HG02759 (cell line): ENCODE results near the gene GRAMD4.

ENCODE experiments used
- ATAC-seq: cut with Tn5 transposase; IDR thresholded peaks from one replicate; pipeline ENCODE4 v1.9.1; 2021; ENCODE audit warnings: mild to moderate bottlenecking, moderate library complexity; ENCODE audit not compliant: unreplicated experiment

GRAMD4 gene

GRCh38 chr22:46653596-46653995 lies 33.4 kb downstream of the GRAMD4 start:
- no peak for ATAC-seq

GRCh38 chr22:46654426-46654825 lies 34.2 kb downstream of the GRAMD4 start:
- ATAC-seq: no peak

DNA sequence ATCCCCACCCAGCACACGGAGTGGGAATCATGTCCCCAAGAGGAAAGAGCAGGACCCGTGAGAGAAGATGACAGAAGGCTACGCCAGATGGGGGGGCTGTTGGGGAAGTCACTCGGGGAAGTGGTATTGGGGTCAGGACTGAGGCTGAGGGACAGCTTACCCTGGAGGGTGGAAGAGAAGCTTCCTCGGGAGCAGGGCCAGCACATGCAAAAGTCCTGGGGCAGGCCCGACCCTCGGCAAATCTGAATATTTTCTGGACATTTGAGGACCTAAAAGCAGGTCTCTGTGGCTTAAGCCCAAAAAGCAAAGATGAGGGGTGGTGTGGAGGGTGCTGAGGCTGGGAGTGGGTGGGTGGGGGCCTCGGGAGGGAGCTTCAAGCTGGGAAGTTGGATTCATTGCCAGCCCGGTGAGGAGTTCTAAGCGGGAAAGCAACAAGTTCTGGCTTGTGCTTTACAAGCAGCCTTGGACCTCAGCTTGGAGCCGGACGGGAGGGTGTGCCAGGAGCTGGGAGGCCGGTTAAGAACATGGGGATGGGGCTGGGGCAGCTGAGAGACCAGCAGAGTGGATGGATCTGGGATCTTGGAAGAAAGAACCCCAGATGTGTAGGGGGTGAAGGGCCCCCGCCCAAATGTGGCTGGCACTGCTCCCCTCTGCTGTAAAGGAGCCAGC lies 34.9 kb downstream of the GRAMD4 start:
- no peak for ATAC-seq

DNA sequence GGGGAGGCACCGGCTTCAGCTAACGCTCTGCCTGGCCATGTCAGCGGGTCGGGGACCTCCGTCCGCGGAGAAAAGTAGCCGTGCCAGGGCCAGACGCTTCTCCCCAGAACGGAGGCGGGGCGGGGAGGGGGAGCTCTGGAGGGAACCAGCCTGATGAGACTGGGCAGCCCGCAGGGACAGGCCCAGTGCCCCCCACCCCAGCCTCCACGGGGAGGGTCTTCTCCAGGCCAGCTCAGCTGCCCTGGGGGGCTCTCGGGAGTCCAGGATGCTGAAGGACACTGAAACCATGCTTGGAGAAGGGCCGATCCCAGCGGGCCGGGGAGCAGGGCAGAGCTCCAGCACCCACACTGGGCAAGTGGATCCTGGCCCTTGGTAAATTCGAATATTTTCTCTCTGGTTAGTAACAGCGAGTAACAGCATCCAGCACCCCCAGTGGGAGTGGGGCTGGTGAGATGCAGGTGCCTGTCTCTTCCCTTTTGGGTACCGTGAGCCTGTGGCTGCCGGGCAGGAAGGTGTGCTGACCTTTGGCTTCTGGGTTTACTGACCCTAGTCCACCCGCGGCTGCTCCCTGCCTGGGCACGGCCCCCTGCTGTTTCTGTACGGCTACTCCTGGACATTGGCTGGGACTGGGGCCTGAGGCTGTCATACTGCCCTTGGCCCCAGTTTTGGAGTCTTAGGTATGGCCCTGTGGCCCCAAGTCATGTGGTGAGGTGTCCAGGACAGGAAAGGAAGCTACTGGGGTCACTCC lies 35.8 kb downstream of the GRAMD4 start:
- ATAC-seq: no peak

- ATAC-seq: no peak
Measured at GRCh38 chr22:46656856-46657654, 36.9 kb downstream of the GRAMD4 start.

DNA sequence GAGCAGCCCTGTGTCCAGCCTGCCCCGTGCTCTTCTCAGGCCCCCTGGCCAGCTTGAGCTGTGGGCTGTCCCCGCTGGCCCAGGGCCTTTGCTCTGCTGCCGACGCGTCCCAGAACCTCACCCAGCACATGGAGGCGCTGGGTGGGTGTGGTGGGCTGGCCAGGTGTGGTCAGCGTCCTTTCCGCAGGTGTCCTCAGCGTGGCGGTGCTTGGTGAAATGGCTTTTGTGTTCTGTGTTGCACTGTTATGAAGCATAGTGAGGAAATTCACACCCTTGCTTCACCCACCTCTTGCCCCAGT lies 37.4 kb downstream of the GRAMD4 start:
- no peak for ATAC-seq

- no peak for ATAC-seq
Measured at GRCh38 chr22:46657996-46658947, 38.1 kb downstream of the GRAMD4 start.

DNA sequence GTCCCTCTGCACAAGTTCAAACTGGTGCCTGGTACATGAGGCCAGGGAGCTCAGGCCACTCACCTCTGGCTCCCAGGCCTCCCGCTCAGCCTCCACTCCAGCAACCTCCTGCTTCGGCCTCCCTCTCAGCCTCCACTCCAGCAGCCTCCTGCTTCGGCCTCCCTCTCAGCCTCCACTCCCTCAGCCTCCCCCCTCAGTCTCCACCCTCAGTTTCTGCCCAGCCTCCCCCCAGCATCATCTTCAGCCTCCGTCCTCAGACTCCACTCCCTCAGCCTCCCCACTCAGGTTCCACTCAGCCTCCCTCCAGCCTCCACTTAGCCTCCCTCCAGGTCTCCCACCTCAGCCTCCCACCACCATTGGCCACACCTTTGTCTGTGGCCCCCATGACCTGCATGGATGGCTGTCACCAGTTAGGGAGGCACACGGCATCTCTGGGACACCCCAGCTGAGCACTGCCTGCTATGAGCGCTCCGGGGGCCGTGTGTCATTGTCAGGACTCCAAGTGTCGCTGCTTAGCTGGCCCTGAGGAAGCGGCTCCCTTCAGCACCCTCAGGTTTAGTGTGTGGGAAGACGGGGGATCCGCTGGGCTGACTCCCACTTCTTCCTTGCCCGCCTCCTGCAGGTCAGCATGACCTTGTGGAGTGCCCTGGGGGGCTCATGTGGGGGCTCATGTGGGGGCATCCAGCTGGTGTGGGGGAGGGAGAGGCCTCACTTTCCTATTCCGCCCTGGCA lies 39.0 kb downstream of the GRAMD4 start:
- ATAC-seq: no peak

DNA sequence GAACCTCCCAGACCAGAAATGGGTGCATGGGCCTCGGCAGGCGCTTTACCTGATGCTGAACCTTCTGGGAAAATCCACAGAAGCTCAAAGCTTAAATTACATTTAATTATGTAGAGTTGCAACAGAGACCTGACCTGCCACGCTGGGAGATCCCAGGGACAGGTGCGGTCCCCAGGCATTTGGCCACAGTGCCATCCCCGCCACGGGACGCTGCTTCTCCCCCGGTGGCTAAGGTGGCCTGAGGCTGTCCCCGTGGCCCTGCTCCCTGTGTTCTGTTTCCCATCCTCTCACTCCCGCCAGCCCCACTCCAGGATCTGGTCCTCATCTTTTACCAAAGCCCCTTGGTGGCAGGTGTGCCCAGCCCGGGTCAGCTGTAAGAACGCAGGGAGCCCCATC lies 39.6 kb downstream of the GRAMD4 start:
- no peak for ATAC-seq

DNA sequence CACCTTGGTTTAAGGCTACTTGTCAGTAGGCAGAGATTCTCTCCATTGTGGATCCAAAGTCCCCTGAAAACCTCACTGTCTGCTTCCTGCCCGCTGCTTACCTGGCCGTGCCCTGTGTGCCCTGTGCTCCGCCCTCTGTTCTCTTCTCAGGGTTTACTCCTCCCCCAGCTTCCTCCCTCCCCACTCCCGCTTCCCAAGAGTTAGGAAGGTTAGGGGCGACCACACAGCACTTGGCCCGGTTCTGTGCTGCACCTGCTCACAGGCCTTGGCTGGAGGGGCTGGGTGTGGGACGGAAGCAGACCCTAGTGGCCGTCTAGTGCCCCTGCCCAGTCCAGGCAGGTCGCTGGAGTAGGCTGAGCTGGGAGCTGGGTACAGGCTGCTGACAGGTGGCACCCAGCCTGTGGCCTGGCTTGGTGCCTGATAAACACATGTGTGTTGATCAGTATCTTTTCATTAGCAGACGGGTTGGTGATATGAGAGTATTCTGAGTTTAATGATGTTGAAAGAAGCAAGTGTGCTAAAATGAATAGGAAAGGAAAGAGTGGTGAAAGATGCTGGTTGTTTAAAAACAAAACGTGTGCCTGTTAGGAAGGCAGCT lies 40.5 kb downstream of the GRAMD4 start:
- no peak for ATAC-seq

DNA sequence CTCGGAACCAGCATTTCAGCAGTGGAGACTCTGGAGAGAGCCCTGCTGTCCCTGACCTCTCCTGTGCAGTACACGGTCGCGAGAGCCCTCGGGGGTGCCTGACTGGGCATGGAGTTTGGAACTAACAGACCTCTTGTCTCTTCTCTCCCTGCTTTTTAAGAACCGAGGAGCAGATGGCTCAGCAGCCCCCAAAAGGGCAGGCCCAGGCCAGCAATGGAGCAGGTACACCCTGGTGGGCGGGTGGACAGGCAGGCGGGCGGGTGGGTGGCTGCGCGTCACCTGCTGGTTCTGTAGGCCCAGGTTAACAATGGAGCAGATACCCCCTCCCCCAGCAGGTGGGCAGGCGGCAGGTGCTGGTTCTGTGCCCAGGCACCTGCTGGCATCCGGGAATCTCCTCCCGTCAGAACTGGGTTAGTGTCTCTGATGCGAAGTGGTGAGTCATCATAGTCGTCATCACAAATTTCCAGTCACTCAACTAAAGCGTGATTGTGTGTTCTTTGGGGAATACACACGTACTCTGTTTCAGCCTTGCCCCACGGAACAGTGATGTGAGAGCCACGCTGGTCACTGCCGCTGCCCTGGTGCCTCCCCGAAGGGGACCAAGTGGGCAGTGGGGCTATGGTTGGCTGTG lies 41.1 kb downstream of the GRAMD4 start:
- ATAC-seq: no peak

DNA sequence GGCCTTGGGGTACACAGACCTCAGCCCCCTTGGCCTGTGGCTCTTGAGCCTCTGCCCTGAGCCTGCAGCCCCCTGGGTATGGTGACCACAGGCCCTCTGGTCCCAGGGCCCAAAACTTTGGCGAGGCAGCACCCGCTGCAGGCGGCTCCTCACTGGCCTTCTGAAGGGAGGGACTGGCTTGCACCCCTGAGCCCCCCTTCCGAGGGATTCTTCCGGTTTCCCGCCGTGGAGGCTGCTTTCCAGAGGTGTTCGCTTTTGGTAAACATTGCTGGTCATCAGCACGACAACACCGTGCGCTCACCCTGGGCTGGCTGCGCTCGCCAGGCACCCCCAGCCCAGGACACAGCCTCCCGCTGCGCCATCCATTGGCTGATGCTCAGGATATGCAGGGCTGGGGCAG lies 42.0 kb downstream of the GRAMD4 start:
- ATAC-seq: no peak

DNA sequence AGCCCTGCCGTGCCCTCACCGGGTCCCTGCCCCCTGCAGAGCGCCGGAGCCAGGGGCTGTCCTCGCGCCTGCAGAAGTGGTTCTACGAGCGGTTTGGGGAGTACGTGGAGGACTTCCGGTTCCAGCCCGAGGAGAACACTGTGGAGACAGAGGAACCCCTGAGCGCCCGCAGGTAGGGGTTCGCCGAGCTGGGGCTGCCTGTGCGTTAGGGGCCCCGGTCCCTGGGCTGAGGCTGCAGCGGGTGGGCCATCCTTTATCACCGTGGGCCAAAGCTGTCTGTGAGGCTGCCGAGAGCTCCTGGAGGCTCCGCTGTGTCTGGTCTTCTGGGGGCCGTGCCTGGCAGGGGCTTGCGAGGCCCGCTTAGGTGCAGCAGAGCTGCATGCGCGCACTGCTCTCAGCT lies 42.8 kb downstream of the GRAMD4 start:
- ATAC-seq: no peak

DNA sequence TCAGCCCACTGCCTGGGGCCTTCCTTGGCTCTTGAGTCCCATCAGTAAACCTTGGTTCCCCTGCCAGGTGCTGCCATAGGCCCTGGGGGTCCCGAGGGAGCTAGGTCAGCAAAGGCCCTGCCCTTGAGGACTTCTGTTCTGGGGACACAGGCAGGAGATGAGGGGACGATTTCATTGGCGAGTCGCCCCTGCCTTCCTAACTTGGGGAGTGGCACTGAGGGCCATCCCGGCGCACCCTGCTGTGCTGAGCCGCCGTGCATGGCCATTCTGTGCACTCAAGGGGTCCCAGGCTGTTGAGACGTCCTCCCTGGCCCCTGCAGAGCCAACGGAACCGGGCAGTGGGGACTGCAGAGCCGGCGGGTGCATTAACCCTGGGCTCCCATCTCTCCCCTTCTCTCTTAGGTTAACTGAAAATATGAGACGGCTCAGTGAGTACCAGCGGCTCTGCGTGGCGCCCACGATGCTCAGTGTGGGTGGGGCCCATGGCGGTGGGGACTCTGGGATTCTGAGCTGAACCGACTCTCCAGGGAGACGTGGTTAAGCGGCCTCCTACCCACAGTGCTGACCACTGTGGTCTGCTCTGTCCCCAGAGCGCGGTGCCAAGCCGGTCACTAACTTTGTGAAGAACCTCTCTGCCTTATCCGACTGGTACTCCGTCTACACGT lies 43.4 kb downstream of the GRAMD4 start:
- no peak for ATAC-seq

DNA sequence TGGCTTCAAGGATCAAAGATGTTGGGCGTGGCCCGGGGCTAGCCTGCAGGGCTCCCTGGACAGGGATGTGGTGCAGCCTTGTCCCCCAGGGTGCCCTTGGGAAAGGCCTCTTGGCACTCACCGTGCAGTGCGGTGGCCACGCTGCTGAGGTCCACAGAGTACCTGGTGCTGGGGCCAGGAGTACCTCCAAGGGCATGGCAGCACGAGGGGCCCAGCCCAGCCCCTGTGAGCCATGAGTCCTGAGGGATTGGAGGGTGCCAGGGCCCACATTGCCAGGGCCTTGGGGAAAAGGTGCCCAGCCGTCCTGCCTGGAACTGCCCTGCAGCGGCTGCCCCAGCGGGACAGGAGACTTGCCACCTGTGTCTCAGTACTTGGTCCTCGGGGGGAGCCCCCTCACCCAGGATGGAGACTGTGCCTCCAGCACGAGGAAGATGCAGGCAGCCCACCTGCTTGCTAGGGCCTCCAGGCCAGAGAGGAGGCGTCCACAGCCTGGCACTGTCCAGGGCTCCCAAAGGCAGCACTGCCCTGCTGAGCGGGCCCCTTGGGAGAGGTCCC lies 44.2 kb downstream of the GRAMD4 start:
- ATAC-seq: no peak

- ATAC-seq: no peak
Measured at GRCh38 chr22:46665151-46665695, 45.0 kb downstream of the GRAMD4 start.

DNA sequence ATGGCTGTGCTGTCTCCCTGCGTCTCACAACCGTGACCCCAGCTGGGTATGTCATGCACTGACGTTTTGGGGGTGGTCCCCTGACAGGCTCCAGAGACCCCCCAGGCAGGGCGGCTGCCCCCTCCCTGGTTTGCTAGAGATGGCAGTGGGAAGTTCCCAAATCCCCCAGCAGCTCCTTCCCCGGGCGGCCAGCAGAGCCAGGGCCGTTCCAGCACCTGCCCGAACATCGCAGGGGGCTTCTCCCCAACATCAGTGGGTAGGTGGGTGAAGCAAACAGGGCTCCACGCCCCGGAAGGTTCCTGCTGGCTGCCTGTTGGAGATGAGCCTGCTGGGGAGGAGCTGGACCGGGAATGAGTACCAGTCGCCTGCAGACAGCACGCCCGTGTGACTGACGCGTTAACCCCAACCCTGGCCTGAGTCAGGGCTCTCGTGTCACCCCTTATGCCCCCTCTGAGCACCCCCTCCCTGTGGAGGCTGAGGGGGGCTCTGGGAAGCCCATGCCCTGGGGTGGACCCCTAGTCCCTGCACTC lies 45.6 kb downstream of the GRAMD4 start:
- no peak for ATAC-seq
